AG09309 (cell line): ENCODE measurements around the gene DYRK3.

Experiments used
- DNase-seq: peaks from one replicate; pipeline ENCODE4 v3.0.0-alpha.2; 2010; ENCODE audit warnings: low read depth
- H3K4me3 ChIP-seq: 2 replicates; pipeline ENCODE4 v1.5.1; 2011; ENCODE audit warnings: mild to moderate bottlenecking, low read depth, low read length, moderate library complexity; ENCODE audit not compliant: control insufficient read depth
- TF ChIP-seq, protein P1 (sequence below): IDR thresholded peaks from 2 replicates; pipeline ENCODE4 v1.5.1; 2011; ENCODE audit warnings: mild to moderate bottlenecking, low read depth, low read length, inconsistent platforms; ENCODE audit not compliant: insufficient read depth, control insufficient read depth; ENCODE audit errors: missing control alignments

The DYRK3 gene

GRCh38 chr1:206664740-206665139, 29.4 kb downstream of the DYRK3 start:
- TF ChIP-seq, protein P1, sequence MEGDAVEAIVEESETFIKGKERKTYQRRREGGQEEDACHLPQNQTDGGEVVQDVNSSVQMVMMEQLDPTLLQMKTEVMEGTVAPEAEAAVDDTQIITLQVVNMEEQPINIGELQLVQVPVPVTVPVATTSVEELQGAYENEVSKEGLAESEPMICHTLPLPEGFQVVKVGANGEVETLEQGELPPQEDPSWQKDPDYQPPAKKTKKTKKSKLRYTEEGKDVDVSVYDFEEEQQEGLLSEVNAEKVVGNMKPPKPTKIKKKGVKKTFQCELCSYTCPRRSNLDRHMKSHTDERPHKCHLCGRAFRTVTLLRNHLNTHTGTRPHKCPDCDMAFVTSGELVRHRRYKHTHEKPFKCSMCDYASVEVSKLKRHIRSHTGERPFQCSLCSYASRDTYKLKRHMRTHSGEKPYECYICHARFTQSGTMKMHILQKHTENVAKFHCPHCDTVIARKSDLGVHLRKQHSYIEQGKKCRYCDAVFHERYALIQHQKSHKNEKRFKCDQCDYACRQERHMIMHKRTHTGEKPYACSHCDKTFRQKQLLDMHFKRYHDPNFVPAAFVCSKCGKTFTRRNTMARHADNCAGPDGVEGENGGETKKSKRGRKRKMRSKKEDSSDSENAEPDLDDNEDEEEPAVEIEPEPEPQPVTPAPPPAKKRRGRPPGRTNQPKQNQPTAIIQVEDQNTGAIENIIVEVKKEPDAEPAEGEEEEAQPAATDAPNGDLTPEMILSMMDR: no peak
- DNase-seq: no peak
- H3K4me3 ChIP-seq: no peak overlapping the region

DNA sequence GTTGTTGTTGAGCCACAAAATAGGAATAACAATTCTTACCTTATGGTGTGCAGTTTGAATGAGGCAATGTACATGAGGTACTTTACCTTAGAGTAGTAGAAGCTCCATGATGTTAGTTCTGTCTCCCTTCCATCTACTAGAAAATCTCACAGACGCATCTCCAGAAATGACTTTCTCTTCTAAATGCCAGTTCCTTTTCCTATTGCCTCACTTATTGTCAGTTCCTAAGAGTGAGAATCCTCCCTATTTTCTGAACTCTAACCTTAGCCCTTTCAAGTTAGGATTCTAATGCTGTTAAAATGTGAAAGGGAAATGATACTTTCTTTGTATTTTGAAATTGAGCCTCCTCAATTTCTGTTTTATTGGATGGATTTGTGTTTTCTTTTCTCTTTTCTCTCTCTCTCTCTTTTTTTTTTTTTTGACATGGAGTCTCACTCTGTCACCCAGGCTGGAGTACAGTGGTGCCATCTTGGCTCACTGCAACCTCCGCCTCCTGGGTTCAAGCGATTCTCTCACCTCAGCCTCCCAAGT, 30.8 kb downstream of the DYRK3 start:
- no peak overlapping the region for H3K4me3 ChIP-seq
- DNase-seq: no peak
- TF ChIP-seq, protein P1: no peak

- no peak for DNase-seq
- TF ChIP-seq, protein P1: no peak
- H3K4me3 ChIP-seq: no peak overlapping the region
These were observed 31.8 kb downstream of the DYRK3 start for GRCh38 chr1:206666954-206667665.

GRCh38 chr1:206668351-206668750, 33.0 kb downstream of the DYRK3 start:
- no peak overlapping the region for H3K4me3 ChIP-seq
- DNase-seq: no peak
- TF ChIP-seq, protein P1: no peak

- TF ChIP-seq, protein P1: no peak
- H3K4me3 ChIP-seq: no peak overlapping the region
These were observed 33.6 kb downstream of the DYRK3 start for GRCh38 chr1:206668874-206669410.

GRCh38 chr1:206672011-206672688, 36.8 kb downstream of the DYRK3 start:
- TF ChIP-seq, protein P1: no peak
- H3K4me3 ChIP-seq: no peak overlapping the region
- no peak for DNase-seq

More at GRCh38 chr1:206668874-206669410, 33.6 kb downstream of the DYRK3 start:
- no peak for DNase-seq
